BLaER1 (cell line): ENCODE results near the gene ACSS3.
A peak's percentile ranks its signal among the peaks of the same experiment; 100 is the strongest.
"Not testable (repeated sequence)": the region's sequence is repeated elsewhere in the genome, so short reads cannot be mapped to it uniquely, and the experiment has no call there.

ENCODE experiments used
- H3K27ac ChIP-seq: shearing (Covaris generic); formaldehyde crosslinking; 2 replicates; pipeline ENCODE4 v1.8.1; 2022
- H3K27me3 ChIP-seq: shearing (Covaris generic); formaldehyde crosslinking; 2 replicates; pipeline ENCODE4 v1.8.1; 2022
- H3K36me3 ChIP-seq: shearing (Covaris generic); formaldehyde crosslinking; 2 replicates; pipeline ENCODE4 v1.8.1; 2022
- H3K4me1 ChIP-seq: shearing (Covaris generic); formaldehyde crosslinking; 2 replicates; pipeline ENCODE4 v1.8.1; 2022
- H3K4me2 ChIP-seq: shearing (Covaris generic); formaldehyde crosslinking; 2 replicates; pipeline ENCODE4 v1.8.1; 2022
- H3K4me3 ChIP-seq: shearing (Covaris generic); formaldehyde crosslinking; 2 replicates; pipeline ENCODE4 v1.8.1; 2022
- H3K9ac ChIP-seq: shearing (Covaris generic); formaldehyde crosslinking; 2 replicates; pipeline ENCODE4 v1.8.1; 2022
- H3K9me3 ChIP-seq: shearing (Covaris generic); formaldehyde crosslinking; 2 replicates; pipeline ENCODE4 v1.8.1; 2022
- H4K20me1 ChIP-seq: shearing (Covaris generic); formaldehyde crosslinking; 2 replicates; pipeline ENCODE4 v1.8.1; 2022
- Cebpa-rat ChIP-seq: shearing (Covaris generic); IDR thresholded peaks from 2 replicates; pipeline ENCODE4 v1.8.1; 2022

Gene ACSS3

GRCh38 chr12:81092053-81092452, 14.2 kb downstream of the ACSS3 start:
- Histone ChIP-seq H3K9me3 (no peaks in the 10 kb centered on the region), H3K27me3 (no peaks in the 10 kb centered on the region), H3K4me1 (peaks cover 14% of the 10 kb centered on the region), H3K9ac (no peak overlapping the region), H3K36me3 (no peaks in the 10 kb centered on the region), H3K27ac (no peak overlapping the region), H3K4me2 (no peak overlapping the region), H3K4me3 (no peak overlapping the region), H4K20me1 (no peaks in the 10 kb centered on the region)
- no peak for TF ChIP-seq Cebpa-rat

GRCh38 chr12:81094718-81095360, 17.0 kb downstream of the ACSS3 start:
- H3K27ac ChIP-seq, result no peak overlapping the region
- no peaks in the 10 kb centered on the region for H4K20me1 ChIP-seq
- no peak for TF ChIP-seq Cebpa-rat
- H3K9ac ChIP-seq, result no peak overlapping the region
- peaks cover 14% of the 10 kb centered on the region for H3K4me1 ChIP-seq
- H3K9me3 ChIP-seq, result no peaks in the 10 kb centered on the region
- no peaks in the 10 kb centered on the region for H3K36me3 ChIP-seq
- H3K4me3 ChIP-seq, result no peak overlapping the region
- H3K4me2 ChIP-seq, result peak overlapping the region; percentile 14; the same call in 1 of the 2 replicates
- H3K27me3 ChIP-seq, result no peaks in the 10 kb centered on the region

- no peaks in the 10 kb centered on the region for H3K9me3 ChIP-seq
- H3K27me3 ChIP-seq, result no peaks in the 10 kb centered on the region
- peak overlapping the region; percentile 14; the same call in 1 of the 2 replicates for H3K4me2 ChIP-seq
- H3K27ac ChIP-seq, result no peak overlapping the region
- peaks cover 14% of the 10 kb centered on the region for H3K4me1 ChIP-seq
- H3K36me3 ChIP-seq, result no peaks in the 10 kb centered on the region
- no peaks in the 10 kb centered on the region for H4K20me1 ChIP-seq
- no peak overlapping the region for H3K4me3 ChIP-seq
- no peak for TF ChIP-seq Cebpa-rat
- H3K9ac ChIP-seq, result no peak overlapping the region
Measured at GRCh38 chr12:81095501-81096232, 17.8 kb downstream of the ACSS3 start.

GRCh38 chr12:81105687-81106086, 27.8 kb downstream of the ACSS3 start:
- TF ChIP-seq Cebpa-rat, result no peak
- no peaks in the 10 kb centered on the region for H4K20me1 ChIP-seq
- no peak overlapping the region for H3K4me2 ChIP-seq
- no peak overlapping the region for H3K9ac ChIP-seq
- H3K36me3 ChIP-seq, result no peaks in the 10 kb centered on the region
- no peaks in the 10 kb centered on the region for H3K4me1 ChIP-seq
- H3K9me3 ChIP-seq, result no peaks in the 10 kb centered on the region
- no peak overlapping the region for H3K4me3 ChIP-seq
- no peaks in the 10 kb centered on the region for H3K27me3 ChIP-seq
- H3K27ac ChIP-seq, result no peak overlapping the region

- Histone ChIP-seq H3K36me3 (no peaks in the 10 kb centered on the region), H3K27me3 (no peaks in the 10 kb centered on the region), H4K20me1 (no peaks in the 10 kb centered on the region), H3K27ac (no peak overlapping the region), H3K9ac (no peak overlapping the region), H3K4me1 (no peaks in the 10 kb centered on the region), H3K4me2 (no peak overlapping the region), H3K9me3 (no peaks in the 10 kb centered on the region; the same call in 1 of the 2 replicates), H3K4me3 (no peak overlapping the region)
- no peak for TF ChIP-seq Cebpa-rat
Measured at GRCh38 chr12:81114226-81114625, 36.3 kb downstream of the ACSS3 start.

GRCh38 chr12:81119069-81119468, 41.2 kb downstream of the ACSS3 start:
- H3K9me3 ChIP-seq, H4K20me1 ChIP-seq, H3K27ac ChIP-seq, H3K4me2 ChIP-seq, H3K27me3 ChIP-seq, H3K36me3 ChIP-seq, H3K4me1 ChIP-seq, H3K9ac ChIP-seq, H3K4me3 ChIP-seq: not testable (repeated sequence)

GRCh38 chr12:81120961-81121360, 43.1 kb downstream of the ACSS3 start:
- TF ChIP-seq Cebpa-rat, result no peak
- H3K9me3 ChIP-seq, result no peaks in the 10 kb centered on the region; the same call in 1 of the 2 replicates
- H3K4me1 ChIP-seq, result no peaks in the 10 kb centered on the region
- no peaks in the 10 kb centered on the region for H3K36me3 ChIP-seq
- H3K4me3 ChIP-seq, result no peak overlapping the region
- no peak overlapping the region for H3K27ac ChIP-seq
- no peaks in the 10 kb centered on the region for H3K27me3 ChIP-seq
- H3K9ac ChIP-seq, result no peak overlapping the region
- H4K20me1 ChIP-seq, result no peaks in the 10 kb centered on the region
- no peak overlapping the region for H3K4me2 ChIP-seq

- H3K4me3 ChIP-seq, result no peak overlapping the region
- H3K9me3 ChIP-seq, result no peaks in the 10 kb centered on the region; the same call in 1 of the 2 replicates
- no peaks in the 10 kb centered on the region for H4K20me1 ChIP-seq
- H3K27ac ChIP-seq, result no peak overlapping the region
- no peak for TF ChIP-seq Cebpa-rat
- 0 out of 2 replicates have a peak, but pooled peaks cover 4% of the 10 kb centered on the region for H3K4me1 ChIP-seq
- H3K27me3 ChIP-seq, result no peaks in the 10 kb centered on the region
- H3K36me3 ChIP-seq, result no peaks in the 10 kb centered on the region
- H3K9ac ChIP-seq, result no peak overlapping the region
- no peak overlapping the region for H3K4me2 ChIP-seq
Measured at GRCh38 chr12:81123611-81124010, 45.7 kb downstream of the ACSS3 start.

- no peaks in the 10 kb centered on the region for H3K27me3 ChIP-seq
Measured at GRCh38 chr12:81125691-81126090, 47.8 kb downstream of the ACSS3 start.

GRCh38 chr12:81128930-81129554, 51.2 kb downstream of the ACSS3 start:
- Histone ChIP-seq H3K36me3 (no peaks in the 10 kb centered on the region), H3K9me3 (no peaks in the 10 kb centered on the region), H3K4me2 (no peak overlapping the region), H4K20me1 (no peaks in the 10 kb centered on the region), H3K4me3 (no peak overlapping the region), H3K9ac (no peak overlapping the region), H3K4me1 (0 out of 2 replicates have a peak, but pooled peaks cover 4% of the 10 kb centered on the region), H3K27ac (no peak overlapping the region), H3K27me3 (no peaks in the 10 kb centered on the region)
- no peak for TF ChIP-seq Cebpa-rat

More at GRCh38 chr12:81125691-81126090, 47.8 kb downstream of the ACSS3 start:
- Histone ChIP-seq H3K9me3 (no peaks in the 10 kb centered on the region), H3K27ac (no peak overlapping the region), H3K36me3 (no peaks in the 10 kb centered on the region), H3K9ac (no peak overlapping the region), H3K4me1 (0 out of 2 replicates have a peak, but pooled peaks cover 4% of the 10 kb centered on the region), H4K20me1 (no peaks in the 10 kb centered on the region), H3K4me3 (no peak overlapping the region), H3K4me2 (no peak overlapping the region)
- peak; percentile 93; the same call in 1 of the 2 replicates for TF ChIP-seq Cebpa-rat
